H1 (cell line): ENCODE measurements around the gene INTS1. TPM values are rescaled to one million over a fixed set of nuclear protein-coding genes. Genes with fewer than 3 reads are reported as not detected.

Source experiments
- RXRA ChIP-seq: IDR thresholded peaks from 2 replicates; pipeline ENCODE4 v1.6.1; 2011; ENCODE audit warnings: low read depth, mild to moderate bottlenecking, low read length, moderate library complexity; ENCODE audit not compliant: insufficient read depth
- polyA plus RNA-seq, 7 experiments: library from polyadenylated mRNA; depleted of rRNA in 3 of 7; stranded (reverse) in 5 of 7; unstranded in 2 of 7; fragments of >200 nt in 5 of 7; fragments of 200-250 nt in 2 of 7; gene quantifications; 1 replicate in 5 of 7; 2 replicates in 1 of 7; 4 replicates in 1 of 7; pipeline versions ENCODE4 v1.2.1 to v1.2.3, GENCODE V29; 2011 to 2013; ENCODE audit warnings: missing spikeins in 2 of 7, mixed read lengths in 2 of 7
- total RNA-seq: library from RNA; stranded (reverse); fragmentation: NEBNext Ultra II Directional; extraction: Animal tissue kit (Norgen Biotek cat#: 25700); gene quantifications from 2 replicates; pipeline ENCODE4 v1.2.1, GENCODE V29; 2021

Gene INTS1
- total and polyA plus RNA-seq, 2 of the 8 experiments (the other 6 are each of a cell fraction or from before 2014, with no cell fraction given): 76.9 to 104 TPM

- TF ChIP-seq RXRA: no peak
- TF ChIP-seq, all 59 proteins: peak for 0
Observed at GRCh38 chr7:1497293-1497927, 6.8 kb downstream of the INTS1 start (continued).
